C4-2B (cell line): Measurements from ENCODE around the gene ATXN8OS.

Experiments used
- CTCF ChIP-seq: fragments of 450-650 bp; conservative IDR thresholded peaks from 2 replicates; pipeline ENCODE4 v1.5.1; 2017; ENCODE audit warnings: mild to moderate bottlenecking
- ZFX ChIP-seq: fragments of 450-650 bp; IDR thresholded peaks from 2 replicates; pipeline ENCODE4 v1.6.1; 2017

GRCh38 chr13:70128098-70128497 is 20.5 kb downstream of the ATXN8OS start:
- TF ChIP-seq CTCF (no peak), ZFX (no peak)
